Astrocyte of the cerebellum (primary cell): ENCODE measurements around the gene APOH.
A peak's percentile ranks its signal among the peaks of the same experiment; 100 is the strongest.

Source experiments
- DNase-seq: peaks from one replicate; pipeline ENCODE4 v3.0.0-alpha.2; 2011; ENCODE audit warnings: low read depth
- H3K4me3 ChIP-seq: 2 replicates; pipeline ENCODE4 v1.5.1; 2011; ENCODE audit warnings: mild to moderate bottlenecking, low read depth, low read length, moderate library complexity
- CTCF ChIP-seq: IDR thresholded peaks from 2 replicates; pipeline ENCODE4 v1.5.1; 2012; ENCODE audit warnings: low read length, low read depth, moderate library complexity, mild to moderate bottlenecking; ENCODE audit errors: missing control alignments
- in situ Hi-C: cut with HindIII; loops from 2 replicates; pipeline ENCODE4 v1.10.0; 2017; ENCODE audit warnings: low sequenced_read_pairs

APOH gene

GRCh38 chr17:66214884-66215528 lies 14.2 kb downstream of the APOH start:
- no peak for DNase-seq
- TF ChIP-seq CTCF, result no peak
- in situ Hi-C loops, result no loop called here
- H3K4me3 ChIP-seq, result no peak overlapping the region

GRCh38 chr17:66211047-66211810 lies 18.0 kb downstream of the APOH start:
- H3K4me3 ChIP-seq, result no peak overlapping the region
- in situ Hi-C loops, result no loop called here
- DNase-seq, result no peak
- TF ChIP-seq CTCF, result no peak

GRCh38 chr17:66210208-66210574 lies 19.0 kb downstream of the APOH start:
- in situ Hi-C loops, result no loop called here
- DNase-seq, result no peak

GRCh38 chr17:66207936-66208335 lies 21.3 kb downstream of the APOH start:
- DNase-seq, result no peak
- no peak overlapping the region for H3K4me3 ChIP-seq
- TF ChIP-seq CTCF, result no peak
- in situ Hi-C loops, result no loop called here

More at GRCh38 chr17:66210208-66210574, 19.0 kb downstream of the APOH start:
- no peak overlapping the region for H3K4me3 ChIP-seq
- no peak for TF ChIP-seq CTCF

GRCh38 chr17:66203274-66204015 lies 25.8 kb downstream of the APOH start:
- no peak for DNase-seq
- no peak overlapping the region for H3K4me3 ChIP-seq
- TF ChIP-seq CTCF, result no peak
- in situ Hi-C loops, result no loop called here

- in situ Hi-C loops, result no loop called here
- TF ChIP-seq CTCF, result peak; percentile 76
- no peak overlapping the region for H3K4me3 ChIP-seq
- DNase-seq, result peak; percentile 59
Observed at GRCh38 chr17:66200685-66201092, 28.5 kb downstream of the APOH start.
